ENCODE data around the gene GCK.

DNA sequence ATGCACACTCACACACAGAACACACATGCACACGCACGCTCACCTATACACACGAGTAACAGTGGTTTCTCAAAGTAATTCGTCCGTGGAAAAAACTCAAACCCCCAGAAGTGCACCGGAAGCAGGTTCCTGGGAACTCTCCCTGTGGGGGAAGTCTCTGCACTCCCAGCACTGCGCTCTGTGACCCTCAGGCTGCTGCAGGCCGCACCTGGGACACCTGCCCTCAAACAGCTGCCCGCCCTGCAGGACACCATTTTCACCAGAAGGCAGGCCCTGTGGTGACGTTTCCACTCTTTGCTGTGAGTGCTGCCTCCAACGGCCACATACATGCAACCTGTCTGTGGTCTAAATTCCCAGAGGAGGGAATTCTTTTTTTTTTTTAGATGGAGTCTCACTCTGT, 32.8 kb upstream of the GCK start:
- TF ChIP-seq, protein P1, sequence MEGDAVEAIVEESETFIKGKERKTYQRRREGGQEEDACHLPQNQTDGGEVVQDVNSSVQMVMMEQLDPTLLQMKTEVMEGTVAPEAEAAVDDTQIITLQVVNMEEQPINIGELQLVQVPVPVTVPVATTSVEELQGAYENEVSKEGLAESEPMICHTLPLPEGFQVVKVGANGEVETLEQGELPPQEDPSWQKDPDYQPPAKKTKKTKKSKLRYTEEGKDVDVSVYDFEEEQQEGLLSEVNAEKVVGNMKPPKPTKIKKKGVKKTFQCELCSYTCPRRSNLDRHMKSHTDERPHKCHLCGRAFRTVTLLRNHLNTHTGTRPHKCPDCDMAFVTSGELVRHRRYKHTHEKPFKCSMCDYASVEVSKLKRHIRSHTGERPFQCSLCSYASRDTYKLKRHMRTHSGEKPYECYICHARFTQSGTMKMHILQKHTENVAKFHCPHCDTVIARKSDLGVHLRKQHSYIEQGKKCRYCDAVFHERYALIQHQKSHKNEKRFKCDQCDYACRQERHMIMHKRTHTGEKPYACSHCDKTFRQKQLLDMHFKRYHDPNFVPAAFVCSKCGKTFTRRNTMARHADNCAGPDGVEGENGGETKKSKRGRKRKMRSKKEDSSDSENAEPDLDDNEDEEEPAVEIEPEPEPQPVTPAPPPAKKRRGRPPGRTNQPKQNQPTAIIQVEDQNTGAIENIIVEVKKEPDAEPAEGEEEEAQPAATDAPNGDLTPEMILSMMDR (conservative IDR thresholded peaks at IDR 0.05; ENCODE audit: low read depth, low read length): no peak
- TF ChIP-seq EZH2 (IDR thresholded peaks at IDR 0.05; ENCODE audit: borderline replicate concordance, low read depth, low read length, poor library complexity, severe bottlenecking): no peak
